Central memory CD4-positive, alpha-beta T cell (primary cell): Measurements from ENCODE around the gene BMPR1B.

ENCODE experiments used
- DNase-seq: peaks from one replicate; pipeline ENCODE4 v3.0.0; 2022

BMPR1B gene

GRCh38 chr4:95198961-95199360 is 441.2 kb downstream of the BMPR1B start:
- DNase-seq = no peak

GRCh38 chr4:95204267-95204844 is 446.6 kb downstream of the BMPR1B start:
- DNase-seq = no peak

GRCh38 chr4:95204873-95205272 is 447.1 kb downstream of the BMPR1B start:
- DNase-seq = no peak
